HG03159 (cell line): Measurements from ENCODE around the gene AHDC1.
"Not testable (repeated sequence)": the region's sequence is repeated elsewhere in the genome, so short reads cannot be mapped to it uniquely, and the experiment has no call there.

Experiments
- ATAC-seq: cut with Tn5 transposase; IDR thresholded peaks from one replicate; pipeline ENCODE4 v1.9.1; 2021; ENCODE audit warnings: mild to moderate bottlenecking, moderate library complexity; ENCODE audit not compliant: unreplicated experiment

AHDC1 gene

GRCh38 chr1:27603681-27604578, at the start of gene AHDC1:
Gene AHDC1 (minus strand): TSS chr1:27604144. CDS start chr1:27552115, 52,029 bp downstream.
- peak; percentile 63 for ATAC-seq

- ATAC-seq = no peak
Observed at GRCh38 chr1:27652111-27652864, 48.3 kb upstream of the AHDC1 start.

- ATAC-seq = no peak
Observed at GRCh38 chr1:27650539-27651175, 46.7 kb upstream of the AHDC1 start.

GRCh38 chr1:27650171-27650538, 46.2 kb upstream of the AHDC1 start:
- no peak for ATAC-seq

- no peak for ATAC-seq
Observed at GRCh38 chr1:27649306-27649635, 45.3 kb upstream of the AHDC1 start.

- no peak for ATAC-seq
Observed at GRCh38 chr1:27648602-27649305, 44.8 kb upstream of the AHDC1 start.

- no peak for ATAC-seq
Observed at GRCh38 chr1:27647328-27647727, 43.4 kb upstream of the AHDC1 start.

- no peak for ATAC-seq
Observed at GRCh38 chr1:27646676-27647075, 42.7 kb upstream of the AHDC1 start.

GRCh38 chr1:27645071-27645415, 41.1 kb upstream of the AHDC1 start:
- ATAC-seq = no peak

GRCh38 chr1:27644369-27645070, 40.6 kb upstream of the AHDC1 start:
- ATAC-seq = no peak

GRCh38 chr1:27643600-27644368, 39.8 kb upstream of the AHDC1 start:
- ATAC-seq = peak; percentile 70

GRCh38 chr1:27640514-27640913, 36.6 kb upstream of the AHDC1 start:
- not testable (repeated sequence) for ATAC-seq

- ATAC-seq = no peak
Observed at GRCh38 chr1:27638805-27639204, 34.9 kb upstream of the AHDC1 start.

GRCh38 chr1:27638047-27638734, 34.2 kb upstream of the AHDC1 start:
- ATAC-seq = no peak

GRCh38 chr1:27635396-27636142, 31.6 kb upstream of the AHDC1 start:
- no peak for ATAC-seq

- no peak for ATAC-seq
Observed at GRCh38 chr1:27634985-27635367, 31.0 kb upstream of the AHDC1 start, which contains the start of gene FGR. Gene FGR (minus strand): TSS chr1:27635185. CDS start chr1:27623916, 11,269 bp downstream.

GRCh38 chr1:27634177-27634984, 30.4 kb upstream of the AHDC1 start:
- no peak for ATAC-seq
